ENCODE measurements around the gene MEGF11.

DNA sequence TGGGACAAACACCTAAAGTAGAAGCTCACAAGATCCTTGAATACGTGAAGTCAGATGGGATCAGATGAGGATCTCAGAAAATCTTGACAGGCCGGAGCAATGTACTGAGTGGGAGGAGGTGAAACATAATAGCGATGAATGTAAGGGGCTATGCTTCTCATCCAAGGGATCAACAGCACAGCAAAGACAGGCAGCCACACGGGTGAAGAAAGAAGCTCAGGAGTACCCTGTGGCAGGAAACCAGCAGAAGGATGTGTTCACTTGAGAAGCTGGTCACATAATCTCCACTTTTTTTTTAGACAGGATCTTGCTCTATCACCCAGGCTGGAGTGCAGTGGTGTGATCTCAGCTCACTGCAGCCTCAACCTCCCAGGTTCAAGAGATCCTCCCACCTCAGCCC lies 92.4 kb downstream of the MEGF11 start:
- TF ChIP-seq ZNF565 (CRISPR knock-in tag; conservative IDR thresholded peaks at IDR 0.05; ENCODE audit: low read depth) (no peak), RARB (CRISPR knock-in tag; IDR thresholded peaks at IDR 0.05) (no peak), GLIS3 (CRISPR knock-in tag; IDR thresholded peaks at IDR 0.05) (no peak), ESRRG (CRISPR knock-in tag; IDR thresholded peaks at IDR 0.05) (no peak), ZFP3 (CRISPR knock-in tag; IDR thresholded peaks at IDR 0.05) (no peak), BACH2 (CRISPR knock-in tag; IDR thresholded peaks at IDR 0.05; ENCODE audit: borderline replicate concordance) (no peak), OSR1 (CRISPR knock-in tag; IDR thresholded peaks at IDR 0.05) (no peak), ISL1 (CRISPR knock-in tag; IDR thresholded peaks at IDR 0.05) (no peak), CSDC2 (CRISPR knock-in tag; IDR thresholded peaks at IDR 0.05) (no peak)
- TF ChIP-seq, protein P1, sequence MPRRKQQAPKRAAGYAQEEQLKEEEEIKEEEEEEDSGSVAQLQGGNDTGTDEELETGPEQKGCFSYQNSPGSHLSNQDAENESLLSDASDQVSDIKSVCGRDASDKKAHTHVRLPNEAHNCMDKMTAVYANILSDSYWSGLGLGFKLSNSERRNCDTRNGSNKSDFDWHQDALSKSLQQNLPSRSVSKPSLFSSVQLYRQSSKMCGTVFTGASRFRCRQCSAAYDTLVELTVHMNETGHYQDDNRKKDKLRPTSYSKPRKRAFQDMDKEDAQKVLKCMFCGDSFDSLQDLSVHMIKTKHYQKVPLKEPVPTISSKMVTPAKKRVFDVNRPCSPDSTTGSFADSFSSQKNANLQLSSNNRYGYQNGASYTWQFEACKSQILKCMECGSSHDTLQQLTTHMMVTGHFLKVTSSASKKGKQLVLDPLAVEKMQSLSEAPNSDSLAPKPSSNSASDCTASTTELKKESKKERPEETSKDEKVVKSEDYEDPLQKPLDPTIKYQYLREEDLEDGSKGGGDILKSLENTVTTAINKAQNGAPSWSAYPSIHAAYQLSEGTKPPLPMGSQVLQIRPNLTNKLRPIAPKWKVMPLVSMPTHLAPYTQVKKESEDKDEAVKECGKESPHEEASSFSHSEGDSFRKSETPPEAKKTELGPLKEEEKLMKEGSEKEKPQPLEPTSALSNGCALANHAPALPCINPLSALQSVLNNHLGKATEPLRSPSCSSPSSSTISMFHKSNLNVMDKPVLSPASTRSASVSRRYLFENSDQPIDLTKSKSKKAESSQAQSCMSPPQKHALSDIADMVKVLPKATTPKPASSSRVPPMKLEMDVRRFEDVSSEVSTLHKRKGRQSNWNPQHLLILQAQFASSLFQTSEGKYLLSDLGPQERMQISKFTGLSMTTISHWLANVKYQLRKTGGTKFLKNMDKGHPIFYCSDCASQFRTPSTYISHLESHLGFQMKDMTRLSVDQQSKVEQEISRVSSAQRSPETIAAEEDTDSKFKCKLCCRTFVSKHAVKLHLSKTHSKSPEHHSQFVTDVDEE (CRISPR knock-in tag; IDR thresholded peaks at IDR 0.05): no peak
- TF ChIP-seq, protein P2, sequence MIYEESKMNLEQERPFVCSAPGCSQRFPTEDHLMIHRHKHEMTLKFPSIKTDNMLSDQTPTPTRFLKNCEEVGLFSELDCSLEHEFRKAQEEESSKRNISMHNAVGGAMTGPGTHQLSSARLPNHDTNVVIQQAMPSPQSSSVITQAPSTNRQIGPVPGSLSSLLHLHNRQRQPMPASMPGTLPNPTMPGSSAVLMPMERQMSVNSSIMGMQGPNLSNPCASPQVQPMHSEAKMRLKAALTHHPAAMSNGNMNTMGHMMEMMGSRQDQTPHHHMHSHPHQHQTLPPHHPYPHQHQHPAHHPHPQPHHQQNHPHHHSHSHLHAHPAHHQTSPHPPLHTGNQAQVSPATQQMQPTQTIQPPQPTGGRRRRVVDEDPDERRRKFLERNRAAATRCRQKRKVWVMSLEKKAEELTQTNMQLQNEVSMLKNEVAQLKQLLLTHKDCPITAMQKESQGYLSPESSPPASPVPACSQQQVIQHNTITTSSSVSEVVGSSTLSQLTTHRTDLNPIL (CRISPR knock-in tag; IDR thresholded peaks at IDR 0.05; ENCODE audit: low read depth): no peak
- TF ChIP-seq, protein P3, sequence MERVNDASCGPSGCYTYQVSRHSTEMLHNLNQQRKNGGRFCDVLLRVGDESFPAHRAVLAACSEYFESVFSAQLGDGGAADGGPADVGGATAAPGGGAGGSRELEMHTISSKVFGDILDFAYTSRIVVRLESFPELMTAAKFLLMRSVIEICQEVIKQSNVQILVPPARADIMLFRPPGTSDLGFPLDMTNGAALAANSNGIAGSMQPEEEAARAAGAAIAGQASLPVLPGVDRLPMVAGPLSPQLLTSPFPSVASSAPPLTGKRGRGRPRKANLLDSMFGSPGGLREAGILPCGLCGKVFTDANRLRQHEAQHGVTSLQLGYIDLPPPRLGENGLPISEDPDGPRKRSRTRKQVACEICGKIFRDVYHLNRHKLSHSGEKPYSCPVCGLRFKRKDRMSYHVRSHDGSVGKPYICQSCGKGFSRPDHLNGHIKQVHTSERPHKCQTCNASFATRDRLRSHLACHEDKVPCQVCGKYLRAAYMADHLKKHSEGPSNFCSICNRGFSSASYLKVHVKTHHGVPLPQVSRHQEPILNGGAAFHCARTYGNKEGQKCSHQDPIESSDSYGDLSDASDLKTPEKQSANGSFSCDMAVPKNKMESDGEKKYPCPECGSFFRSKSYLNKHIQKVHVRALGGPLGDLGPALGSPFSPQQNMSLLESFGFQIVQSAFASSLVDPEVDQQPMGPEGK (CRISPR knock-in tag; IDR thresholded peaks at IDR 0.05; ENCODE audit: borderline replicate concordance): no peak
